PC-9 (cell line): Measurements from ENCODE around the gene PNPLA2. TPM values are rescaled to one million over a fixed set of nuclear protein-coding genes. Genes with fewer than 3 reads are reported as not detected.

Experiments
- BruUV-seq: library from RNA; stranded (reverse); fragments of 400-500 nt; replicated peaks from 2 replicates; lab custom pipeline; 2021; lab: Mats Ljungman, UMichigan
- CTCF ChIA-PET: fragments of 300-600 bp; sonication (Branson Sonifier 250); formaldehyde crosslinking; loops from one replicate; lab custom pipeline; 2022; ENCODE audit warnings: antibody characterized with exemption; lab: Charles Lee
- POLR2A ChIA-PET: fragments of 300-600 bp; sonication (Branson Sonifier 250); formaldehyde crosslinking; loops from one replicate; lab custom pipeline; 2022; ENCODE audit warnings: antibody characterized with exemption; ENCODE audit not compliant: unreplicated experiment; lab: Charles Lee
- DNase-seq, 2 experiments: peaks; one replicate each; pipeline versions ENCODE4 v3.0.0 to v3.0.0-alpha.2; 2015 to 2022; ENCODE audit warnings: mixed read lengths in 1 of 2
- H2AFZ ChIP-seq: fragments of 200-600 bp; sonication (generic); 2 replicates; pipeline ENCODE4 v1.8.1; 2017; ENCODE audit warnings: antibody characterized with exemption
- H3F3A ChIP-seq: fragments of 200-600 bp; sonication (generic); 2 replicates; pipeline ENCODE4 v1.8.1; 2017; ENCODE audit warnings: antibody characterized with exemption, mild to moderate bottlenecking, low read depth; ENCODE audit not compliant: insufficient read depth
- H3K27ac ChIP-seq: fragments of 200-600 bp; sonication (generic); 2 replicates; pipeline ENCODE4 v1.6.1; 2016; ENCODE audit warnings: mixed run types
- H3K27me3 ChIP-seq: fragments of 200-600 bp; sonication (generic); 2 replicates; pipeline ENCODE4 v1.6.1; 2016; ENCODE audit warnings: low read depth, mixed run types; ENCODE audit not compliant: insufficient read depth
- H3K36me3 ChIP-seq: fragments of 200-600 bp; sonication (generic); 2 replicates; pipeline ENCODE4 v1.6.1; 2016; ENCODE audit warnings: low read depth, mixed run types
- H3K4me1 ChIP-seq: fragments of 200-600 bp; sonication (generic); replicated peaks from 2 replicates; pipeline ENCODE4 v1.6.1; 2016; ENCODE audit warnings: mixed run types; ENCODE audit not compliant: insufficient read depth
- H3K4me2 ChIP-seq: fragments of 200-600 bp; sonication (generic); 2 replicates; pipeline ENCODE4 v1.6.1; 2017; ENCODE audit warnings: mixed run types
- H3K4me3 ChIP-seq: fragments of 200-600 bp; sonication (generic); 2 replicates; pipeline ENCODE4 v1.6.1; 2016; ENCODE audit warnings: mixed run types
- H3K79me2 ChIP-seq: fragments of 200-600 bp; sonication (generic); 2 replicates; pipeline ENCODE4 v1.6.1; 2017; ENCODE audit warnings: low read depth, mixed run types
- H3K9me2 ChIP-seq: fragments of 200-600 bp; sonication (generic); 2 replicates; pipeline ENCODE4 v1.8.1; 2017; ENCODE audit warnings: mild to moderate bottlenecking; ENCODE audit not compliant: insufficient read depth
- H3K9me3 ChIP-seq: fragments of 200-600 bp; sonication (generic); 2 replicates; pipeline ENCODE4 v1.8.1; 2016; ENCODE audit warnings: low read depth; ENCODE audit not compliant: insufficient read depth
- H4K20me1 ChIP-seq: fragments of 200-600 bp; sonication (generic); 2 replicates; pipeline ENCODE4 v1.8.1; 2017; ENCODE audit not compliant: insufficient read depth
- CTCF ChIP-seq: fragments of 200-600 bp; sonication (generic); conservative IDR thresholded peaks from 2 replicates; pipeline ENCODE4 v1.6.1; 2017; ENCODE audit warnings: mixed run types, antibody characterized with exemption, mild to moderate bottlenecking, moderate library complexity
- EZH2 ChIP-seq: fragments of 200-600 bp; sonication (generic); IDR thresholded peaks from 2 replicates; pipeline ENCODE4 v1.8.0; 2017; ENCODE audit warnings: antibody characterized with exemption, low read depth
- intact Hi-C: fragments of 100-400 bp; cut with micrococcal nuclease; formaldehyde crosslinking; loops from one replicate; pipeline ENCODE4 v1.10.0; 2022; ENCODE audit not compliant: unreplicated experiment
- total RNA-seq: library from RNA; stranded (reverse); gene quantifications from 2 replicates; pipeline ENCODE4 v1.2.3, GENCODE V29; 2021

PNPLA2 gene
- total RNA-seq, 1 experiment from 2014 or later = 137 TPM

GRCh38 chr11:773425-773824 is 45.3 kb upstream of the PNPLA2 start:
- Histone ChIP-seq H4K20me1 (peaks cover 23% of the 10 kb centered on the region), H3K36me3 (no peaks in the 10 kb centered on the region), H3K4me3 (no peak overlapping the region), H3F3A (no peaks in the 10 kb centered on the region; the same call in 1 of the 2 replicates), H3K4me2 (no peak overlapping the region), H3K79me2 (peaks cover 47% of the 10 kb centered on the region), H3K9me2 (no peaks in the 10 kb centered on the region), H3K4me1 (peaks cover 13% of the 10 kb centered on the region), H3K9me3 (no peaks in the 10 kb centered on the region), H2AFZ (no peak overlapping the region), H3K27me3 (no peaks in the 10 kb centered on the region), H3K27ac (no peak overlapping the region)
- ChIA-PET POLR2A (no interaction called here), CTCF (no interaction called here)
- no peak for TF ChIP-seq EZH2
- TF ChIP-seq CTCF = no peak
- BruUV-seq = no TSS peak
- no peak for DNase-seq
- intact Hi-C loops = no loop called here

- no peaks in the 10 kb centered on the region for H3K9me3 ChIP-seq
- ChIA-PET CTCF (no interaction called here), POLR2A (no interaction called here)
- no peak for DNase-seq
- peaks cover 23% of the 10 kb centered on the region for H4K20me1 ChIP-seq
- H3K9me2 ChIP-seq = no peaks in the 10 kb centered on the region
- H3K27me3 ChIP-seq = no peaks in the 10 kb centered on the region
- H3K27ac ChIP-seq = no peak overlapping the region
- no peak overlapping the region for H2AFZ ChIP-seq
- H3K4me2 ChIP-seq = no peak overlapping the region
- no peak for TF ChIP-seq EZH2
- no peak for TF ChIP-seq CTCF
- intact Hi-C loops = no loop called here
- H3F3A ChIP-seq = no peaks in the 10 kb centered on the region; the same call in 1 of the 2 replicates
- peaks cover 47% of the 10 kb centered on the region for H3K79me2 ChIP-seq
- BruUV-seq = no TSS peak
- H3K36me3 ChIP-seq = no peaks in the 10 kb centered on the region
- no peak overlapping the region for H3K4me3 ChIP-seq
- peaks cover 13% of the 10 kb centered on the region for H3K4me1 ChIP-seq
These were observed 44.9 kb upstream of the PNPLA2 start for GRCh38 chr11:773830-774229.

- intact Hi-C loops = no loop called here
- TF ChIP-seq CTCF (no peak), EZH2 (no peak)
- peak; percentile 51 to 54 for DNase-seq
- H3K9me3 ChIP-seq = no peaks in the 10 kb centered on the region
- POLR2A ChIA-PET = interaction anchor here (0.6 kb wide), 2 partner anchors 11 to 91 kb away, joined by 17 to 27 read pairs; no protein-coding TSS in a partner anchor
- no peak overlapping the region for H2AFZ ChIP-seq
- H3K79me2 ChIP-seq = peaks cover 47% of the 10 kb centered on the region
- CTCF ChIA-PET = interaction anchor here (0.6 kb wide), 1 partner anchor 9 kb away, joined by 8 read pairs; no protein-coding TSS in a partner anchor
- H4K20me1 ChIP-seq = peaks cover 23% of the 10 kb centered on the region
- no TSS peak for BruUV-seq
- peak overlapping the region; percentile 69; the same call in 1 of the 2 replicates for H3K4me3 ChIP-seq
- no peaks in the 10 kb centered on the region for H3K36me3 ChIP-seq
- peak overlapping the region; percentile 79 for H3K4me2 ChIP-seq
- no peaks in the 10 kb centered on the region; the same call in 1 of the 2 replicates for H3F3A ChIP-seq
- no peaks in the 10 kb centered on the region for H3K27me3 ChIP-seq
- H3K27ac ChIP-seq = no peak overlapping the region
- no peaks in the 10 kb centered on the region for H3K9me2 ChIP-seq
- peaks cover 13% of the 10 kb centered on the region for H3K4me1 ChIP-seq
These were observed 43.7 kb upstream of the PNPLA2 start for GRCh38 chr11:774873-775592.
